Pons (tissue), 1 donor: ENCODE data around the gene CFAP77.

Experiments
- DNase-seq: peaks from one replicate; pipeline ENCODE4 v3.0.0-alpha.2; 2016; ENCODE audit warnings: low spot score

CFAP77 gene

GRCh38 chr9:132451276-132451675, 41.3 kb downstream of the CFAP77 start:
- DNase-seq: no peak

- DNase-seq: no peak
These were observed 46.2 kb downstream of the CFAP77 start for GRCh38 chr9:132456241-132456640.

DNA sequence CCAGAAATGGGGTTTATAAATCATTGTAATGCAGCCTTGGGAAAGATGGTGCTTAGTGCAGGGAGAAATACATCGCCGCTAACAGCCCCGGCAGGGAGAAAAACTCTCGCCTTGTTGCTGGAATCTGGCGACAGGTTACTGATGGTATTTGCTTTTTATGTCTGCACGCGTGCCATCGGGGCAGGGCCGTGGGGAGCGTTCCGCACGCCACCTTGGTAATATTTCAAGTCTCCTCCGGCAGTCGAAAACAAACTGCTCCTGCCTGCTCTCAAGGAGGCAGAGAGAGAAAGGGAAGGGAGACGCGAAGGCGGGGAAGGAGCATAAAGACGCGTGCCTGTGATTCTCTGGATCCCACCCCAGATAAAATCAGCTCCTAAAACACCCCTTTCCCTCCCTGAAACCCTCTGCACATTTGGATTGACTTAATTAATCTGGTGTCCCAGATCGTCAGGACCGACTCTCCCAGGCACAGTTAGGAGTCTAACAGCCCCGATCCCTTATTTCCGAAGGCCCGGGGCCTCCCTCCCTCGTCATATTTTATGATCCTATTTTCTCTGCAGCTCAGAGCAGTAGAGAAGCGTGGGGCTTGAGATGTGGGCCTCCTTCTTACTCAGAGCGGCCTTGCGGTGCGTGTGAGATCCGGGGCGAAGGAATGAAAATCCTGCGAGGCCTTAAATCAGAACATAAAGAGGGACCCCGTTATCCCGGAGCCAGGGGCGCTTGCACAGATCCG, 47.7 kb downstream of the CFAP77 start:
- DNase-seq: no peak

GRCh38 chr9:132458432-132458831, 48.4 kb downstream of the CFAP77 start:
- DNase-seq: no peak

DNA sequence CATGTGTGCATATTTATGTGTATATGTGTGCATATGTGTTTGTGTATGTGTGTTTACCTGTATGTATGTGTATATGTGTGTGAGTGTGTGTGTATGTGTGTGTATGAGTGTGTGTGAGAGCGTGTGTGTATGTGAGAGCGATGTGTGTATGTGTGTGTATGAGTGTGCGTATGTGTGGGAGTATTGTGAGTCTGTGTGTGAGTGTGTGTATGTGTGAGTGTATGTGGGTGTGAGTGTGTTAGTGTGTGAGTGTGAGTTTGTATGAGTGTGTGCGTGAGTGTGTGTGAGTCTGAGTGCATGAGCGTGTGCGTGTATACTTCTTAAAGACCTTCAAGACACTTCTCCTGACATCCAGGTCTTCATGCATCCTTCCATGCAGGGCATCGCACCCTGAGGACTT, 49.6 kb downstream of the CFAP77 start:
- DNase-seq: no peak

DNA sequence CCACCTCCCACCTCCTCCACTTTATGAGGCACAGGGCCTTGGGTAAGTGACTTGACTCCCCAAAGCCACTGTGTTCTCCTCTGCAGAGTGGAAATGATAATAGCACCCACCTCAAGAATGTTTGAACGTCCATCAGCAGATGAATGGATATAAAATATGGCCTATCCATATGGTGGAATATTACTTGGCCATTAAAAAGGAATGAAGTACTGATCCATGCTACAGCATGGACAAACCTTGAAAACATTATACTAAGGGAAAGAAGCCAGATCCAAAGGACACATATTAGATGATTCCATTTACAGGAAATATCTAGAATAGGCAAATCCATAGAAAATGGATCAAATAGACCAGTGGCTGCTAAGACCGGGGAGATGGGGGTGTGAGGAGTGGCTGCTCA, 50.2 kb downstream of the CFAP77 start:
- DNase-seq: no peak

DNA sequence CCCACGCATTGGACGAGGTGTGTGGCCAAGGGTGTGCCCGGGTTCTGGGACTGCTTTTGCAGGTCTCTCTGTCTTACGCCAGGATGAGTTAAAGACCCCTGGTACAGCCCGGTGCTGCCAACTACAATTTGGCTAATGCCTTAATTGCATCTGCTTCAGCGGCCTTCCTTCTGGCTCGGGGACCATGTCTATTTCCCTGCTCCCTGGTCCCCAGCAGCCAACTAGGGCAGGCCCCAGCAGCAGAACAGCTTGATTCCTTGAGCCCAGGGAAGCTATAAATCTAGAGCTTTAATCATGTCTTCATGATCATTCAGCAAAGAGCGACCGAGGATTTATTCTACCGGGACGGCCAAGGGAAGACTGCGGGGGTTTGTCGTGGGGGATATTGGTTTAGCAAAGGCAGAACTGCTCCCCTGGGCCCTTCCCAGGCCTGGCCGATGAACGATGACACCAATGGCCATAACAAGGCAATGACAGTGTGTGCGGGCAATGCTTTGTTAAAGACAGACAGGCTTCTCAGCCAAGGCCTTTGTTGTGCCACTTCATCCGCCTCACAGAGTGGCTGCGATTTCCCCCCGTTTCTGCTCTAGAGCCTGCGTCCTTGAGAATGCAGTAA, 51.4 kb downstream of the CFAP77 start:
- no peak for DNase-seq

GRCh38 chr9:132461971-132462370, 52.0 kb downstream of the CFAP77 start:
- no peak for DNase-seq

GRCh38 chr9:132464547-132464946, 54.5 kb downstream of the CFAP77 start:
- DNase-seq: no peak

DNA sequence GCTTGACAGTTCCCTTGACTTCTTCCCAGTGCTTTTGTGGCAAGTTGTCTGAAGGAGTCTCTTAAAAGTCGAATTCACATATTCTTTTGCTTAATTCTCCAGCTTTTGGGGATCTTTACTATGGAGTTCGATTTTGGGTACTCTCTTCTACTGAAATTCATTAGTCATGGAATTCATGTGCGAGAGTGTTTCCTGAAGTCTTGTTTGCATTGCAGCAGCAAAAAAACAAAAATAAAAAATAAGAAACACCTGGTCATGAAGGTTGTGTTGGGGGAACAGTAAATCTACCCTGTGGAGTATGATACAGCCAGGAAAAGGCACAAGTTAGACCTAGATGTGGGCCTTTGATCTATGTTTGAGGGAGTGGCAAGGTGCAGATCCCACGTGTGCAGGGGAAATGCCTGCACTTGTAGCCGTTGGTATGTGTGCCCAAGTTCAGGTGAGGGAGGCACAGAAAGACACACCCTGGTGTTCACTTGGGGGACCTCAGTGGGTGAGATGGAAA, 55.2 kb downstream of the CFAP77 start:
- no peak for DNase-seq

GRCh38 chr9:132472199-132472598, 62.2 kb downstream of the CFAP77 start:
- no peak for DNase-seq

DNA sequence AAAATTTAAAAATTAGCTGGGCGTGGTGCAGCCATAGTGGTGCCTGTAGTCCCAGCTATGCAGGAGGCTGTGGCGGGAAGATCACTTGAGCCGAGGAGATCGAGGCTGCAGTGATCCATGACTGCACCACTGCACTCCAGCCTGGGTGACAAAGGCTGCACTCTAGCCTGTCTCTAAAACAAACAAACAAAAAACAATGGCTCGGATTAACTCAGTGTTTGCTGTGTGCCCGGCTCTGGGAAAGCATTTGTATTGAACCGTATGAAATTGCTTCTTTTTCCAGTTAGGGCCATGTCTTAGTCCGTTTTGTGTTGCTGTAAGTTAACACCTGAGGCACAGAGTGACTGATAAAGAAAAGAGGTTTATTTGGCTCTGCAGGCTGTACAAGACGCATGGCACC, 62.6 kb downstream of the CFAP77 start:
- DNase-seq: no peak

- DNase-seq: no peak
These were observed 64.2 kb downstream of the CFAP77 start for GRCh38 chr9:132474253-132474652.

- no peak for DNase-seq
These were observed 68.5 kb downstream of the CFAP77 start for GRCh38 chr9:132478353-132479050.

- DNase-seq: no peak
These were observed 69.7 kb downstream of the CFAP77 start for GRCh38 chr9:132479733-132480132.

DNA sequence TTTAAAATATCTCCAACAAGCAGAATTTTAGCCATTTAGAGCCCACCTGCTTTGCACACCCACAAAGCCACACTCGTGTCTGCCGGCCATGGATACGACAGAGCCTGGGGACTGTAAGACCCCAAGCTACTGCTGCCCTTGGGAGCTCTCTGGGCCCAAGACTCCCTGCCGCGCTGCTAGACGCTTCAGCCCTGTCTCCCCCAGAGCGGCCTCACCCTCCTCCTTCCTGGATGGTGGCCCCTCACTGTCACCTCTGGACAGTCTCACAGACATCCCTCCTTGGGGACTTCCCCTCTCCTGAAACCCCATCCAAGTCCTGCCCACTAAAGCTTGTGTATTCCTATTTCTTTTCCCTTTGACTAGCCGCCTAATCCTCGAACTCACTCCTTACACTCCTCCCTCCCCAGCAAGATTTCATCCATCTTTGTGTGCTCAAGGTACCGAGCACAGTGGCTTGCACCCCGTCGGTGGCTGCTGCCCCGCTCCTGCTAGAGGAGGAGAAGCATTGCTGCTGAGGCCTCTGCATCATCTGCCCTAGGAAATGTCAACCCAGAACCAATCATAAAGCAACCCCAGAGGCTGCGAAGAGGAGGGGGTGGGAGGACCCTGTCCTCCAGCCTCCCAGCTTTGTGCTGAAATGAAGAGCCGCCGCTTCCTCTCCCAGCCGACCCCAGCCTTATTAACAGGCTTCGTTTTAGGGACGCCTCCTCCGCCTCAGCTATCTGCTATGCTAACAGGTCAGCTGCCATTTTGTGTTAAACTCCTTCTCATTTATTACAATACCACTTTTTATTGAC, 71.2 kb downstream of the CFAP77 start:
- DNase-seq: no peak

DNA sequence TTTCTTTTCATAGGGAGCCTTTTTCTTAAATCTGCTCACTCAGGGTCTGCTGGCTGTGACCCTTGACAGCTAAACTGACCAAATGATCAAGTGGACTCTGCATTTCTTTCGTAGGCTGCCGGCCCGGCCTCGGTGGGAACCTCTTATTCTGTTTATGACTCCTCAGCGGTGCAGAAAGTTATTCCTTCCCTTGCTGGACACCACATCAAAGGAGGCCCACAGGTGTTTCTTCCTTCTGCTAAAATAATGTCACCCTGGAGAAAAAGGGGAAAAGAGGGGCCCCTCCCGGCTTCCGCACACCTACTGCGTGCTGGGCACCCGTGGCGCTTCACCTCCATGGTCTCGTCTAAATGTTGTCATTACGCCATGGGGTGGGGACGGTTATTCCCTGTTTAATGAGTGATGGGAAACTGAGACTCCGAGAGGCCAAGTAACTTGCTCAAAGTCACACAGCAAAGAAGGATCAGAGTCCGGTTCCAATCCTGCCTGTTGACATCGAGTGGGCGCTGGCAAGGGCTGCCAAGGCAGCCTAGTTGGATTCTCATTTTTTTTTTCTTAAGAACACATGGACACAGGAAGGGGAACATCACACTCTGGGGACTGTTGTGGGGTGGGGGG, 72.3 kb downstream of the CFAP77 start:
- DNase-seq: no peak

DNA sequence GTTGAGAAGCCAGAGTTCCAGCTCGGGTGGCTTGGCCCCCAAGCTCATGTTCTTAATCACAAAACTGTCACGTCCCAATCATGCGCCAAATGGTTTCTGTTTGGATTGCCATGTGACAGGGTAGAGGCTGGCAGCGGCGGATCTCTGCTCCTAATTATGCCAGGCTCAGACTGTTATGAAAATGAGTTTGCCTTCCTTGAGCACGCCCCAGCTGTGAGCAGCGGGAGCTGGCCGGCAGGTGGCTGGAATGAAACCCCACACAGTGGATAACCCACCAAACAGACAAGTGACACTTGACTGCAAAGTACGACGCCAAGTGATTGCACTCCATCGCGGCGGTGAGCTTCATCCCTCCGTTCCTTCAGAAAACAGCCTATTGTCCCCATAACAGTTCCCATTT, 75.4 kb downstream of the CFAP77 start:
- DNase-seq: no peak

DNA sequence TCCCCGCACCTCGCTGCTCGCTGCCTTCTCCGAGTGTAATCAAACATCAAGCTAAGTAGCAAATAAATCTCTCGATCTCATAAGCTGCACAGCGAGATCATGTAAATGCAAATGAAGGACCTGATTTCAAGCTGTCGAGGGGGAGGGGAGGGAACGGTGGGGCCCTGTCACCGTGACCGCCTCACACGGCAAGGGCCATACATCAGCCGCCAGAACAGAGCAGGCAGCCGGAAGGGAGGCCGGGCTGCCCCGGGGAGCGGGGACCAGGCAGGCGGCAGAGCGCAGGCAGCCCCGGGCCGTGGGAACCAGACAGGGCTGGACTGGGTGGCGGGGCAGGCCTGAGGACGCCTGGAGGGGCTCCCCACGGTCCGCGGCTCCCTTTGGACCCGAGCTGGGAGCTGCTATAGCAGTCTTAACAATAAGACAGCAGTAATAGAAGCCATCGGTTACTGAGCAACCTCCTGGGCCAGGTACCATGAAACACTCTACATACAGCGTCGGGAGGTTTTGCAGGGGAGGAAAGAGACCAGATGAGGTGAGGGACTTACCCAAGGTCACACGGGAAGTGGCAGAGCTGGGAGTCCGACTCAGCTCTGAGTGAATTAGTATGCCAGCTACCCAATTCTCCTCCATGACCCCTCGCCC, 76.8 kb downstream of the CFAP77 start:
- DNase-seq: no peak

DNA sequence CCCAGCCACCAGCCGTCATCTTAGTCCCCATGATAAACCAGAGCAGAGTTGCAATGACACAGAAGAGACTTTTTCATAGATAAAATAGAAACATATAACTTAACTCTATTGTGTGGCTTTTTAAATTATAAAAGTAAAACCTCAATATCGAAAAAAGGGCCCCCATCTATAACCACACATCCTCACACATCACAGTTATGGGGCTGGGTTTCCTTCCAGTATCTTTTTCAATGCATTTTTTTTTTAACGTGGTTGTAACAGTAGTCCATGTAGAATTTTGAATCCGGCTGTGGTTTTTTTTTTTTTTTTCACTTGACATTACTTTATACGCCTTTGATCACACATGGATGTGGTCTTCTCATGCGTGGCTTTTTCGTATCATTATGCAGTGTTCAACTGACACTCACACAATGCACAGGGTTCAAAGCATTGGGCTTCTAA, 77.4 kb downstream of the CFAP77 start:
- DNase-seq: no peak

GRCh38 chr9:132487980-132488535, 78.0 kb downstream of the CFAP77 start:
- DNase-seq: no peak
